WERI-Rb-1 (cell line): ENCODE measurements around the gene NCAPG2.

Source experiments
- DNase-seq: peaks from one replicate; pipeline ENCODE4 v3.0.0-alpha.2; 2020
- H3K27ac ChIP-seq: fragments of 250-450 bp; sonication (Bioruptor Pico); 2 replicates; pipeline ENCODE4 v1.5.1; 2020; ENCODE audit warnings: mild to moderate bottlenecking, moderate library complexity
- H3K27me3 ChIP-seq: fragments of 250-450 bp; sonication (Bioruptor Pico); 2 replicates; pipeline ENCODE4 v1.5.1; 2021; ENCODE audit warnings: mild to moderate bottlenecking, low read depth, moderate library complexity; ENCODE audit not compliant: insufficient read depth, severe bottlenecking
- H3K36me3 ChIP-seq: fragments of 250-450 bp; sonication (Bioruptor Pico); 2 replicates; pipeline ENCODE4 v1.5.1; 2020; ENCODE audit warnings: mild to moderate bottlenecking, moderate library complexity
- H3K4me3 ChIP-seq: 2 replicates; pipeline ENCODE4 v1.5.1; 2011; ENCODE audit warnings: low read depth, mild to moderate bottlenecking, control low read depth, low read length
- H3K9me3 ChIP-seq: fragments of 250-450 bp; sonication (Bioruptor Pico); 2 replicates; pipeline ENCODE4 v1.5.1; 2021; ENCODE audit warnings: mild to moderate bottlenecking, moderate library complexity; ENCODE audit not compliant: severe bottlenecking
- TF ChIP-seq, protein P1 (sequence below): IDR thresholded peaks from 2 replicates; pipeline ENCODE4 v1.5.1; 2011; ENCODE audit warnings: low read depth, mild to moderate bottlenecking, control low read depth, inconsistent platforms, low read length

NCAPG2 gene

DNA sequence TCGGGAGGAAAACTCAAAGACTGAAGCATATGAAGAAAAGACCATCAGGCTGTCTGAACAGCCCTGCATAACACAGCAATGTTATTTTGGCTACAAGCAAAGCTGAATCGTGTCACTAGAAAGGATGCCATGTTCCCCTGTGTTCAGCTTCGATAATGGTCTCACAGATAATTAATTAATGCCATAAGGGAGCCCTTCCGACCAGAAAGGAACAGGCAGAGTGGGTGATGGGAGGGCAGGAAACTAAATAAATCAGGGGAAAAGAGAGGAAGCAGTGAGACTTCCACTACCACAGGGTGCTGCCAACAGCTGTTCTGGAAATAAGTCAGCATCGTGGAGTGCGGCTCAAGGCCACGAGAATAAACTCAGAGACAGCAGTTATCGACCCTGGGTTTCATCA lies 120.2 kb downstream of the NCAPG2 start:
- no peaks in the 10 kb centered on the region for H3K27me3 ChIP-seq
- no peak for DNase-seq
- no peak overlapping the region for H3K27ac ChIP-seq
- H3K36me3 ChIP-seq, result peaks cover 6% of the 10 kb centered on the region
- no peak overlapping the region for H3K4me3 ChIP-seq
- H3K9me3 ChIP-seq, result peaks cover 13% of the 10 kb centered on the region
- TF ChIP-seq, protein P1, sequence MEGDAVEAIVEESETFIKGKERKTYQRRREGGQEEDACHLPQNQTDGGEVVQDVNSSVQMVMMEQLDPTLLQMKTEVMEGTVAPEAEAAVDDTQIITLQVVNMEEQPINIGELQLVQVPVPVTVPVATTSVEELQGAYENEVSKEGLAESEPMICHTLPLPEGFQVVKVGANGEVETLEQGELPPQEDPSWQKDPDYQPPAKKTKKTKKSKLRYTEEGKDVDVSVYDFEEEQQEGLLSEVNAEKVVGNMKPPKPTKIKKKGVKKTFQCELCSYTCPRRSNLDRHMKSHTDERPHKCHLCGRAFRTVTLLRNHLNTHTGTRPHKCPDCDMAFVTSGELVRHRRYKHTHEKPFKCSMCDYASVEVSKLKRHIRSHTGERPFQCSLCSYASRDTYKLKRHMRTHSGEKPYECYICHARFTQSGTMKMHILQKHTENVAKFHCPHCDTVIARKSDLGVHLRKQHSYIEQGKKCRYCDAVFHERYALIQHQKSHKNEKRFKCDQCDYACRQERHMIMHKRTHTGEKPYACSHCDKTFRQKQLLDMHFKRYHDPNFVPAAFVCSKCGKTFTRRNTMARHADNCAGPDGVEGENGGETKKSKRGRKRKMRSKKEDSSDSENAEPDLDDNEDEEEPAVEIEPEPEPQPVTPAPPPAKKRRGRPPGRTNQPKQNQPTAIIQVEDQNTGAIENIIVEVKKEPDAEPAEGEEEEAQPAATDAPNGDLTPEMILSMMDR, result no peak

- peaks cover 13% of the 10 kb centered on the region for H3K9me3 ChIP-seq
- TF ChIP-seq, protein P1, result no peak
- no peak for DNase-seq
- no peak overlapping the region for H3K27ac ChIP-seq
- no peak overlapping the region for H3K4me3 ChIP-seq
- peaks cover 11% of the 10 kb centered on the region for H3K36me3 ChIP-seq
- no peaks in the 10 kb centered on the region for H3K27me3 ChIP-seq
These were observed 120.8 kb downstream of the NCAPG2 start for GRCh38 chr7:158583810-158584209.

- TF ChIP-seq, protein P1, result no peak
- Histone ChIP-seq H3K4me3 (no peak overlapping the region), H3K27me3 (no peaks in the 10 kb centered on the region), H3K9me3 (peaks cover 13% of the 10 kb centered on the region), H3K27ac (no peak overlapping the region), H3K36me3 (peaks cover 12% of the 10 kb centered on the region)
- DNase-seq, result no peak
These were observed 121.5 kb downstream of the NCAPG2 start for GRCh38 chr7:158583143-158583542.

- peaks cover 13% of the 10 kb centered on the region for H3K9me3 ChIP-seq
- no peaks in the 10 kb centered on the region for H3K27me3 ChIP-seq
- peaks cover 12% of the 10 kb centered on the region for H3K36me3 ChIP-seq
- no peak overlapping the region for H3K4me3 ChIP-seq
- no peak overlapping the region for H3K27ac ChIP-seq
- DNase-seq, result no peak
- TF ChIP-seq, protein P1, result no peak
These were observed 122.5 kb downstream of the NCAPG2 start for GRCh38 chr7:158582089-158582456.

DNA sequence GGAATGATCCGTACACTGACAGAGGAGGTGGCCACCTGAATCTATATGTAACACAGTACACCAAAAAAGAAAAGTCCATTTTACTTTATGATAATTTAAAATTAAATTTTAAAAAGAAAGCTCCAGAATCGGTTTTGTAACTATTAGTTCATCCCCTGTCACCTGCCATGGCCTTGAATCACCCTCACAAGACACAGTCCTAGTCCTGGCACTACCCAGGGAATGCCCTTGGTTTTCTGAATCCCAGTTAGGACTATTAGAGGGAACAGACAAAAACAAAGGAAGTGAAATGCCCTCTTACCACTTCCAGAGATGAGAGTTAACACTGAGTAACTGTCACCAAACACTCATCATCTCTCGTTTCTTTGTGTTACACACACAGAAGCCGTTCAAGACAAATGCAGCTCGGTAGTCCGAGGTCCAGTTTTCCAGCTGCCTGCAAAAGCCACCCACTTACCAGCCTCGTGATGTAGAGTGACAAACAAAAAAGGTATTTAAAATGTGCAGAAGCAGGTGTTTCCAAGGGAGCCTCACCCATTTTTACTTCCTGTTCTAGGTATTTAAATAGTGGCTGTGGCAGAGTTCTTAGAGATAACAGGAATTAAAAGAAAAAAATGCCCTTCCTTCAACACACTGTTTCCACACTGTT lies 123.0 kb downstream of the NCAPG2 start:
- Histone ChIP-seq H3K27me3 (no peaks in the 10 kb centered on the region), H3K27ac (no peak overlapping the region), H3K9me3 (peaks cover 13% of the 10 kb centered on the region), H3K4me3 (no peak overlapping the region), H3K36me3 (peaks cover 12% of the 10 kb centered on the region)
- DNase-seq, result no peak
- TF ChIP-seq, protein P1, result no peak
